K562 (cell line): ENCODE measurements around the gene SLC25A21. TPM values are rescaled to one million over a fixed set of nuclear protein-coding genes. Genes with fewer than 3 reads are reported as not detected.

Source experiments
- ATF1 ChIP-seq, 2 experiments: fragments of 450-650 bp in 1 of 2; IDR thresholded peaks; 2 replicates each; pipeline ENCODE4 v1.6.1; 2016; ENCODE audit warnings: missing compliant biosample characterization in 1 of 2, missing genetic modification characterization in 1 of 2
- EP300 ChIP-seq: IDR thresholded peaks from 2 replicates; pipeline ENCODE4 v1.6.1; 2012; ENCODE audit warnings: low read length, improper control_type of control experiment
- FOXA3 ChIP-seq, 2 experiments: fragments of 450-650 bp in 1 of 2; sonication (generic) in 1 of 2; formaldehyde crosslinking; IDR thresholded peaks in 1 of 2; conservative IDR thresholded peaks in 1 of 2; 2 replicates each; pipeline versions ENCODE4 v1.4.0 to v1.8.0; 2020 to 2022; ENCODE audit warnings: mild to moderate bottlenecking in 2 of 2, missing genetic modification reagents in 1 of 2
- FOXK2 ChIP-seq, 2 experiments: fragments of 450-650 bp; IDR thresholded peaks in 1 of 2; conservative IDR thresholded peaks in 1 of 2; 2 replicates each; pipeline ENCODE4 v1.6.1; 2016; ENCODE audit warnings: low read depth in 2 of 2, mild to moderate bottlenecking in 1 of 2
- MYC ChIP-seq, 2 experiments: fragments of 250-450 bp in 1 of 2; sonication (Bioruptor Pico) in 1 of 2; IDR thresholded peaks; 2 replicates each; pipeline versions ENCODE4 v1.5.1 to v1.6.1; 2012 to 2021; ENCODE audit warnings: low read depth in 2 of 2, borderline replicate concordance in 1 of 2, improper control_type of control experiment in 1 of 2, low read length in 1 of 2, mild to moderate bottlenecking in 1 of 2, moderate library complexity in 1 of 2
- NCOR1 ChIP-seq: fragments of 450-650 bp; IDR thresholded peaks from 2 replicates; pipeline ENCODE4 v1.6.1; 2016; ENCODE audit warnings: mild to moderate bottlenecking, moderate library complexity
- NFRKB ChIP-seq: fragments of 450-650 bp; IDR thresholded peaks from 2 replicates; pipeline ENCODE4 v1.6.1; 2016; ENCODE audit warnings: low read depth
- POLR2A ChIP-seq: fragments of 450-650 bp; conservative IDR thresholded peaks from 2 replicates; pipeline ENCODE4 v1.6.1; 2016
- POLR2AphosphoS5 ChIP-seq: IDR thresholded peaks from 2 replicates; pipeline ENCODE4 v1.6.1; 2011; ENCODE audit warnings: mild to moderate bottlenecking, low read depth, low read length, moderate library complexity; ENCODE audit not compliant: control insufficient read depth, insufficient read depth
- RBFOX2 ChIP-seq: fragments of 200-400 bp; formaldehyde crosslinking; IDR thresholded peaks from 2 replicates; pipeline ENCODE4 v1.6.1; 2017; ENCODE audit warnings: low read depth, mild to moderate bottlenecking, low read length, moderate library complexity
- SREBF1 ChIP-seq: fragments of 150-350 bp; IDR thresholded peaks from 2 replicates; pipeline ENCODE4 v1.6.1; 2014; ENCODE audit warnings: antibody characterized with exemption, low read depth, low read length, borderline replicate concordance
- SRF ChIP-seq, 2 experiments: fragments of 250-450, 450-650 bp in 1 of 2; sonication (Bioruptor Pico) in 1 of 2; sonication (generic) in 1 of 2; formaldehyde crosslinking; IDR thresholded peaks; 2 replicates each; pipeline versions ENCODE4 v1.5.0 to v1.5.1; 2020 to 2022; ENCODE audit warnings: mild to moderate bottlenecking in 1 of 2, missing genetic modification reagents in 1 of 2
- TAL1 ChIP-seq: fragments of 450-650 bp; IDR thresholded peaks from 2 replicates; pipeline ENCODE4 v1.6.1; 2016; ENCODE audit warnings: mild to moderate bottlenecking
- TEAD4 ChIP-seq, 2 experiments: sonication (generic) in 1 of 2; formaldehyde crosslinking in 1 of 2; IDR thresholded peaks; 2 replicates each; pipeline versions ENCODE4 v1.6.1 to v1.8.0; 2012 to 2022; ENCODE audit warnings: borderline replicate concordance in 1 of 2, inconsistent platforms in 1 of 2, low read length in 1 of 2, mild to moderate bottlenecking in 1 of 2, missing genetic modification reagents in 1 of 2
- XRCC3 ChIP-seq: fragments of 450-650 bp; IDR thresholded peaks from 2 replicates; pipeline ENCODE4 v1.6.1; 2017; ENCODE audit warnings: mild to moderate bottlenecking, moderate library complexity
- YY1 ChIP-seq, 3 experiments: IDR thresholded peaks; 2 replicates each; pipeline ENCODE4 v1.6.1; 2011; ENCODE audit warnings: low read length in 2 of 3, mild to moderate bottlenecking in 2 of 3, moderate library complexity in 2 of 3, borderline replicate concordance in 1 of 3, control low read depth in 1 of 3, low read depth in 1 of 3; ENCODE audit not compliant: insufficient read depth in 3 of 3, insufficient replicate concordance in 2 of 3, control insufficient read depth in 1 of 3, insufficient read length in 1 of 3; ENCODE audit errors: extremely low read depth in 1 of 3
- ZNF717 ChIP-seq: fragments of 250-450 bp; sonication (Bioruptor Pico); IDR thresholded peaks from 2 replicates; pipeline ENCODE4 v1.5.0; 2021
- polyA plus RNA-seq, 8 experiments: library from polyadenylated mRNA; depleted of rRNA in 4 of 8; stranded (reverse) in 5 of 8; unstranded in 3 of 8; fragments of >200 nt; fragmentation: Nextera tagmentation in 2 of 8; fragmentation: Illumina TruSeq in 1 of 8; extraction: Ambion mirVana in 2 of 8; extraction: Trizol in 1 of 8; gene quantifications; 2 replicates each; pipeline versions ENCODE4 v1.2.1 to v1.2.3, GENCODE V29; 2011 to 2014; ENCODE audit warnings: inconsistent platforms in 1 of 8, missing spikeins in 1 of 8
- total RNA-seq, 7 experiments: library from RNA; depleted of rRNA in 6 of 7; stranded (reverse); fragments of >200 nt in 6 of 7; fragmentation: Illumina TruSeq in 2 of 7; extraction: Trizol in 2 of 7; gene quantifications; 2 replicates each; pipeline versions ENCODE4 v1.2.1 to v1.2.3, GENCODE V29; 2011 to 2021; ENCODE audit warnings: low replicate concordance in 1 of 7
- TF ChIP-seq, protein P1 (sequence below), 2 experiments: fragments of 450-650 bp; IDR thresholded peaks; 2 replicates each; pipeline ENCODE4 v1.6.1; 2016

SLC25A21 gene
- total and polyA plus RNA-seq, 9 of the 15 experiments (the other 6 are each of a cell fraction or from before 2014, with no cell fraction given) = 15.2 to 46.7 (median 28.7) TPM

DNA sequence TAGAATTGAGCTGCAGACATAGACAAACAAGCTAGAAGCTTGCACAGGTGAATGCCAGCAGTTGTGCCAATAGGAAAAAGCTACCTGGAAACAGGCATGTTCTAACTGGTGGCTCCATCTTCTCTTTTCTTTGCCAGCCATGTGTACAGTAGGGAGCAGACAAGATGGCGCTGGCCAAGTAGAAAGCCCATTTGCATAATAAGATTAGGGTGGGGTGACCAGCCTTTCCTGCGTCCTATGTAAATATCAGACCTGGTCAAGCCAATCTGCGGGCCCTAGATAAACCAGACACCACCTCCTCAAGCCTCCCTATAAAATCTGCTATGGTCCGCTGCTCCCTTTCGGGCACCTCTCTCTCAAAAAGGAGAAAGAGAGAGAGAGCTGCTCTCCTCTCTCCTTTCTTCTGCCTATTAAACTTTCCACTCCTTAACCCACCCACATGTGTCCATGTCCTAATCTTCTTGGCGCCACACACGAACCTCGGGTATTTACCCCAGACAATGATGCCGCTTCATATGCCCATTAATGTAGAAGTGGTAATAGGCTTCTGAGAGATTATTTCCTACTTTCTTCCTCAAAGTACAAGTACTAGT, 201.0 kb downstream of the SLC25A21 start (continued):
- TF ChIP-seq SRF (CRISPR knock-in tag; IDR thresholded peaks at IDR 0.05) = no peak; a peak in 1 of 4 replicates
- TF ChIP-seq NCOR1 = 0 out of 2 replicates have a peak, but pooled peaks have one; percentile 24
- peak; percentile 30 to 93 (median 61) for TF ChIP-seq YY1 (IDR thresholded peaks at IDR 0.05; ENCODE audit: borderline replicate concordance in 1 of 3, control insufficient read depth in 1 of 3, extremely low read depth in 1 of 3, insufficient read depth in 3 of 3, insufficient read length in 1 of 3, insufficient replicate concordance in 2 of 3, low read depth in 1 of 3, low read length in 2 of 3)
- 0 out of 2 replicates have a peak, but pooled peaks have one; percentile 15 for TF ChIP-seq EP300
- TF ChIP-seq POLR2AphosphoS5 = 0 out of 2 replicates have a peak, but pooled peaks have one; percentile 43
- peak; percentile 49 for TF ChIP-seq TAL1
- TF ChIP-seq, protein P1, sequence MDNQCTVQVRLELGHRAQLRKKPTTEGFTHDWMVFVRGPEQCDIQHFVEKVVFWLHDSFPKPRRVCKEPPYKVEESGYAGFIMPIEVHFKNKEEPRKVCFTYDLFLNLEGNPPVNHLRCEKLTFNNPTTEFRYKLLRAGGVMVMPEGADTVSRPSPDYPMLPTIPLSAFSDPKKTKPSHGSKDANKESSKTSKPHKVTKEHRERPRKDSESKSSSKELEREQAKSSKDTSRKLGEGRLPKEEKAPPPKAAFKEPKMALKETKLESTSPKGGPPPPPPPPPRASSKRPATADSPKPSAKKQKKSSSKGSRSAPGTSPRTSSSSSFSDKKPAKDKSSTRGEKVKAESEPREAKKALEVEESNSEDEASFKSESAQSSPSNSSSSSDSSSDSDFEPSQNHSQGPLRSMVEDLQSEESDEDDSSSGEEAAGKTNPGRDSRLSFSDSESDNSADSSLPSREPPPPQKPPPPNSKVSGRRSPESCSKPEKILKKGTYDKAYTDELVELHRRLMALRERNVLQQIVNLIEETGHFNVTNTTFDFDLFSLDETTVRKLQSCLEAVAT (IDR thresholded peaks at IDR 0.05) = 0 out of 4 replicates have a peak, but pooled peaks of 1 of the 2 experiments have one; percentile 15
- TF ChIP-seq XRCC3 = no peak
- peak; percentile 68; the same call in 1 of the 2 replicates for TF ChIP-seq NFRKB
- TF ChIP-seq RBFOX2 = peak; percentile 51
- no peak for TF ChIP-seq ZNF717 (CRISPR knock-in tag)
- peak; percentile 80; the same call in 1 of the 2 replicates for TF ChIP-seq SREBF1
- peak; percentile 70 for TF ChIP-seq POLR2A
- peak; percentile 32 to 78; a peak in 3 of 4 replicates for TF ChIP-seq FOXA3 (CRISPR knock-in tag; conservative IDR thresholded peaks at IDR 0.05 in 1 of 2, IDR thresholded peaks at IDR 0.05 in 1 of 2)
- TF ChIP-seq MYC (IDR thresholded peaks at IDR 0.05; ENCODE audit: low read depth, low read length) = peak; percentile 87
- no peak for TF ChIP-seq MYC (CRISPR knock-in tag; IDR thresholded peaks at IDR 0.05; ENCODE audit: borderline replicate concordance, low read depth)
- peak; percentile 36 to 49; a peak in 1 of 4 replicates for TF ChIP-seq FOXK2 (conservative IDR thresholded peaks at IDR 0.05 in 1 of 2, IDR thresholded peaks at IDR 0.05 in 1 of 2; ENCODE audit: low read depth in 2 of 2)
- peak; percentile 52 for TF ChIP-seq TEAD4 (IDR thresholded peaks at IDR 0.05; ENCODE audit: low read length)
- no peak for TF ChIP-seq TEAD4 (CRISPR knock-in tag; IDR thresholded peaks at IDR 0.05; ENCODE audit: borderline replicate concordance)
- TF ChIP-seq ATF1 (CRISPR knock-in tag; IDR thresholded peaks at IDR 0.05) = no peak
- TF ChIP-seq ATF1 (tag; IDR thresholded peaks at IDR 0.05) = 0 out of 2 replicates have a peak, but pooled peaks have one; percentile 20
